ENCODE data around the gene PCDH9. TPM values are rescaled to one million over a fixed set of nuclear protein-coding genes. Genes with fewer than 3 reads are reported as not detected.

PCDH9 gene
- total RNA-seq, 1 experiment from 2014 or later, result 10.1 TPM

- peaks cover 27% of the 10 kb centered on the region for H3K4me1 Mint-ChIP-seq (ENCODE audit: insufficient read depth, unreplicated experiment)
- H3K36me3 Mint-ChIP-seq (ENCODE audit: insufficient read depth, unreplicated experiment), result no peaks in the 10 kb centered on the region
- intact Hi-C loops (cut with micrococcal nuclease), result no loop called here
- DNase-seq (ENCODE audit: unreplicated experiment), result no peak
- TF ChIP-seq CTCF (IDR thresholded peaks at IDR 0.05; ENCODE audit: unreplicated experiment), result no peak
- H3K9me3 Mint-ChIP-seq (ENCODE audit: unreplicated experiment), result no peaks in the 10 kb centered on the region
- no peaks in the 10 kb centered on the region for H3K27me3 Mint-ChIP-seq (ENCODE audit: insufficient read depth, unreplicated experiment)
- H3K27ac Mint-ChIP-seq (ENCODE audit: low read depth, unreplicated experiment), result peak overlapping the region; percentile 49
- CTCF ChIA-PET, result no interaction called here
- H3K4me3 Mint-ChIP-seq (ENCODE audit: unreplicated experiment), result no peak overlapping the region
- BruUV-seq (replicated peaks), result no TSS peak
- POLR2A ChIA-PET, result no interaction called here
These were observed 83.5 kb downstream of the PCDH9 start for GRCh38 chr13:67146523-67147130.

GRCh38 chr13:67145950-67146349, 84.2 kb downstream of the PCDH9 start:
- no peaks in the 10 kb centered on the region for H3K9me3 Mint-ChIP-seq (ENCODE audit: unreplicated experiment)
- no peak overlapping the region for H3K27ac Mint-ChIP-seq (ENCODE audit: low read depth, unreplicated experiment)
- DNase-seq (ENCODE audit: unreplicated experiment), result no peak
- H3K4me3 Mint-ChIP-seq (ENCODE audit: unreplicated experiment), result no peak overlapping the region
- BruUV-seq (replicated peaks), result no TSS peak
- POLR2A ChIA-PET, result no interaction called here
- H3K4me1 Mint-ChIP-seq (ENCODE audit: insufficient read depth, unreplicated experiment), result peaks cover 27% of the 10 kb centered on the region
- intact Hi-C loops (cut with micrococcal nuclease), result no loop called here
- no peak for TF ChIP-seq CTCF (IDR thresholded peaks at IDR 0.05; ENCODE audit: unreplicated experiment)
- CTCF ChIA-PET, result no interaction called here
- H3K27me3 Mint-ChIP-seq (ENCODE audit: insufficient read depth, unreplicated experiment), result no peaks in the 10 kb centered on the region
- no peaks in the 10 kb centered on the region for H3K36me3 Mint-ChIP-seq (ENCODE audit: insufficient read depth, unreplicated experiment)

GRCh38 chr13:67143544-67144115, 86.5 kb downstream of the PCDH9 start:
- intact Hi-C loops (cut with micrococcal nuclease), result no loop called here
- CTCF ChIA-PET, result interaction anchor here (0.6 kb wide), 3 partner anchors 83 to 494 kb away, joined by 3 to 4 read pairs (median 3); no protein-coding TSS in a partner anchor
- no peak for DNase-seq (ENCODE audit: unreplicated experiment)
- H3K36me3 Mint-ChIP-seq (ENCODE audit: insufficient read depth, unreplicated experiment), result no peaks in the 10 kb centered on the region
- POLR2A ChIA-PET, result interaction anchor here (0.6 kb wide), 1 partner anchor 37 kb away, joined by 4 read pairs; no protein-coding TSS in a partner anchor
- no peak for TF ChIP-seq CTCF (IDR thresholded peaks at IDR 0.05; ENCODE audit: unreplicated experiment)
- BruUV-seq (replicated peaks), result no TSS peak
- H3K27me3 Mint-ChIP-seq (ENCODE audit: insufficient read depth, unreplicated experiment), result no peaks in the 10 kb centered on the region
- H3K9me3 Mint-ChIP-seq (ENCODE audit: unreplicated experiment), result no peaks in the 10 kb centered on the region
- H3K4me3 Mint-ChIP-seq (ENCODE audit: unreplicated experiment), result no peak overlapping the region
- H3K27ac Mint-ChIP-seq (ENCODE audit: low read depth, unreplicated experiment), result no peak overlapping the region
- H3K4me1 Mint-ChIP-seq (ENCODE audit: insufficient read depth, unreplicated experiment), result peaks cover 23% of the 10 kb centered on the region

GRCh38 chr13:67140006-67140405, 90.1 kb downstream of the PCDH9 start:
- BruUV-seq (replicated peaks), result no TSS peak
- peaks cover 14% of the 10 kb centered on the region for H3K4me1 Mint-ChIP-seq (ENCODE audit: insufficient read depth, unreplicated experiment)
- H3K4me3 Mint-ChIP-seq (ENCODE audit: unreplicated experiment), result no peak overlapping the region
- H3K9me3 Mint-ChIP-seq (ENCODE audit: unreplicated experiment), result no peaks in the 10 kb centered on the region
- H3K36me3 Mint-ChIP-seq (ENCODE audit: insufficient read depth, unreplicated experiment), result no peaks in the 10 kb centered on the region
- CTCF ChIA-PET, result no interaction called here
- TF ChIP-seq CTCF (IDR thresholded peaks at IDR 0.05; ENCODE audit: unreplicated experiment), result no peak
- intact Hi-C loops (cut with micrococcal nuclease), result no loop called here
- no peak overlapping the region for H3K27ac Mint-ChIP-seq (ENCODE audit: low read depth, unreplicated experiment)
- no peak for DNase-seq (ENCODE audit: unreplicated experiment)
- no peaks in the 10 kb centered on the region for H3K27me3 Mint-ChIP-seq (ENCODE audit: insufficient read depth, unreplicated experiment)
- POLR2A ChIA-PET, result interaction anchor here (1.2 kb wide), 1 partner anchor 12 kb away, joined by 4 read pairs; no protein-coding TSS in a partner anchor

Data from MCF 10A (cell line).